HG02938 (cell line): ENCODE measurements around the gene BRD3.
"Not testable (repeated sequence)": the region's sequence is repeated elsewhere in the genome, so short reads cannot be mapped to it uniquely, and the experiment has no call there.

Experiments used
- ATAC-seq: cut with Tn5 transposase; IDR thresholded peaks from one replicate; pipeline ENCODE4 v1.9.1; 2021; ENCODE audit warnings: mild to moderate bottlenecking, moderate library complexity; ENCODE audit not compliant: unreplicated experiment

BRD3 gene

DNA sequence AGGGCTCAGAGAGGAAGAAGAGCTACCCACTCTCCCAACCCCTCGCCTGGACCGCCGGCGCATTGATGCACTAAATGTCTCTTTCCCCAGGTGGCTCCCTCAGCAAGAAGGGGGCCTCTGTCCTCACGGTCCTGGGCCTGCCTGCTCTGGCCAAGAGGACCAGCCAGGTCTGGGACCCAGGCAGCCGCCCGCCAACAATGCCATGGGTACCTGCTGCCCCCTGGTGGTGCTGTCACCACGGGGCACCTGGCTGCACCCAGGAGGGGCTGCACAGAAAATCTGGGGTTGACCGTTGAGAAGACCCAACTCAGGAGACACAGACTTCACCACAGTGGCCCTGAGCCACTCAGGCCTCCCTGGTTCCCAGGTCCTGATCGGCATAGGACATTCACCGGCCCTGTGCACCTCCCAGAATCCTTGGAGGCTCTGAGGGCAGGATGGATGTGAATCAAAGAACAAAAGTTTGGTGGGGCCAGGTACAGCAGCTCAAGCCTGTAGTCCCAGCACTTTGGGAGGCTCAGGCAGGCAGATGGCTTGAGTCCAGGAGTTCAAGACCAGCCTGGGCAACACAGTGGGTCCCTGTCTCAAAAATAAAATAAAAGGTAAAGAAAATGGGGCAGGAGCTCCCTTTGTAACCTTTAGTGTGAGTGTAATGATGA, 73.3 kb downstream of the BRD3 start:
- no peak for ATAC-seq

GRCh38 chr9:133993635-133994253, 74.1 kb downstream of the BRD3 start:
- no peak for ATAC-seq

DNA sequence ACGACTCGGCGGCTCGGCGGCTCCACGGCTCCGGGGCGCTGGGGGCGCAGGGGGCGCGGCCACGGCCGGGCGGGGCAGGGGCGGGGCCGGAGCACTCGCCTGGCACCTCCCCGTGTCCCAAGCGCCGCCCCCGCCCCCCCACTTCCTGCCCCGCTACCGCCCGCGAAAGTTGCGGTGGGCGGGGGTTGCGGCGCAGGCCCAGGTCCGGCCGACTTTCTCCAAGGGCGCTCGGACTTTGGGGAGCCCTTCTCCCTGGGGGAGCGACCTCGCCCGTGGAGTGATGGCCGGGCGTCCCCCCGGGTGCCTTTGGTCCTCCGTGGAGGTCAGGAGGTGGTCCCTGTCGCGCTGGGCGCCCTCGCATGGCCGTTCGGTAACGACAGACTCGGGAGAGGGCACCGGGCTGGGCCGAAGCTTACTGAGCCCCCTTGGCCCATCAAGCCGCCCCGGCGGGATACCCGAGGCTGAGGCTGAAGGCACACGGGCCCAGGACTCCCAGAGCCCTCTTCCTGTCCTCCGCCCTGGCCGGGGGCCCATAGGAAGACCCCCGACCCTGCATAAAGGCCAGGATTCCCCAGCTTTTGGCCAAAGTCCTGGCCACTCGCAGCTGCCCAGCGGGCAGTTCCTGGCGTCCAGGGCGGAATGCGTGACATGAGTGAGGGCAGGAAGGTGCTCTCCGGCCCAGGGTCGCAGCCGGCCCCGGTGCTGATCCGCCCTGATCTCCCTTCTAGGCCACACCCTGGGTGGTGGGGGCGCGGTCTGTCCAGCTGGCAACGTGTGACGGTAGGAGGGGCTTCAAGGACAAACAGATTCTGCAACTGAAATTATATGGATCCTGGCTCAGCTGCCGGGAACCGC, 74.8 kb downstream of the BRD3 start:
- ATAC-seq, result peak; percentile 40

DNA sequence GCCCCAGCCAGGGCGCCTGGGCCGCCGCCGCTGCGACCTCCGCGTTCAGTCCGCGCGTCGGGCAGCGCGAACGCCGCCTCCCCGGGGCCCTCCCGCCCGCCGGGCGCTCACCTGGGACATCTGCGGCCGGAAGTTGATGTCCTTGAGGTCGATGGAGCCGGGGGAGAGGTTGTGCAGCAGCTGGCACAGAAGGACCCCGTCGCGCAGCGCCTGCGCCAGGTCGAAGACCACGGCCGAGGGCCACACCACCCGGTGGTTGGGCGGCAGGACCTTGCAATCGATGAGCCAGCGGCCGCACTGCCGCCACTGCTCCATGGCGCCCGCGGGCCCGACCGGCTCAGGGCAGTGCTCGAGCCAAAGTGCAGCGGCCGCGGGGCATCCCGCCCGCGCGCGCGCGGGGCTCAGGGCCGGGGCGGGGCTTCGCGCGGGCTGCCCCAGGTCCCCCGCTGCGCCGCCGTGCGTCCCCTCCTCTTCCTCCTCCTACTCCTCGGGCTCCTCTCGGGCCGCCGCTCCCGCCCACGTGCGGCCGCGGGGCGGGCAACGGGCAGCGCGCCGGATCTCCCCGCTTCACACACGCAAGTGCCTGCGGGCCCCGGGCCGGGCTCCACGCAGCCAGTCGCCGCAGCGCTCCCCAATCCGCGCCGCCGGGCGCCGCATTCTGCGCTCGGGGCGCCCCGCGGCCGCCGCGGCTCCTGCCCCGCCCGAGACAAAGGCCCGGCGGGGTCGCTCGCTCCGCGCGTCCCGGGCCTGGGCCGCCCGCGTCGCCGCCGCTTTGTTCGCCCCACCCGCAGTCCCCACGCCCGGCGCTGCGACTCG, 75.7 kb downstream of the BRD3 start, which contains the start of gene VAV2:
VAV2 (minus strand) TSS at position 361 of the 816 bp plus-strand sequence; CDS start at position 315, 46 bp downstream.
- peak; percentile 47 for ATAC-seq

DNA sequence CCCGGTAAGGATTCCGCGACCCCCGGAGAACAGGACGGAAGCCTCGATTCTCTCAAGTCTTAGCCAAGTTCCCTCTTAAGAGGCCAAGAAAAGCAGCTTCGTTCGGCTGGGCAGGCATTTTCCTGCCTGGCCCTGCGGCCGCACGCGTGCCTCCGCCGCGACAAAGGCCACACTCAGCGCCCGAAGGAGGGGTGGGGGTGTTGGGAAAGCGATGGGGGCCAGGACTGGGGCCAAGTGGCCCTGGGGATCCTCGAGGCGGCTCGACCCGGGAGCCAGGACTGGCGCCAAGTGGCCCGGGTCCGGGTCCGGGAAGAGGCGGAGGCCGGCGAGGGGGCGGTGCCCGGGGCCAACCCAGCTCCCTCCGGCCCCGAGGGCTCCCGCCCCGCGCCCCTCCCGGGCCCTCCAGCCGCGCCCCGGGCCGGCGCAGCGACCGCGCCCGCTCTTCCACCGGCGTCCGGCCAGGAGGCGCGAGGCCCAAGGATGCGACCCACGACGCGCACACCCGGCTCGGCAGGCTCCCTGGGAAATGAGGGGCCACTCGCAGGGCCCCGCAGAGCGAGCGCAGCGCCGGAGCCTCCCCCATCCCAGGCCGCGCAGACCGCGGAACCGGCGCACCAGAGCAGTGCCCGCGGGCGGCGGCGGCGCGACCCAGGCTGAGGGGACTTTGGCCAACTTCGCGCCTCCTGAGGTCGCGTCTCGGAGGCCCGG, 76.5 kb downstream of the BRD3 start:
- no peak for ATAC-seq

DNA sequence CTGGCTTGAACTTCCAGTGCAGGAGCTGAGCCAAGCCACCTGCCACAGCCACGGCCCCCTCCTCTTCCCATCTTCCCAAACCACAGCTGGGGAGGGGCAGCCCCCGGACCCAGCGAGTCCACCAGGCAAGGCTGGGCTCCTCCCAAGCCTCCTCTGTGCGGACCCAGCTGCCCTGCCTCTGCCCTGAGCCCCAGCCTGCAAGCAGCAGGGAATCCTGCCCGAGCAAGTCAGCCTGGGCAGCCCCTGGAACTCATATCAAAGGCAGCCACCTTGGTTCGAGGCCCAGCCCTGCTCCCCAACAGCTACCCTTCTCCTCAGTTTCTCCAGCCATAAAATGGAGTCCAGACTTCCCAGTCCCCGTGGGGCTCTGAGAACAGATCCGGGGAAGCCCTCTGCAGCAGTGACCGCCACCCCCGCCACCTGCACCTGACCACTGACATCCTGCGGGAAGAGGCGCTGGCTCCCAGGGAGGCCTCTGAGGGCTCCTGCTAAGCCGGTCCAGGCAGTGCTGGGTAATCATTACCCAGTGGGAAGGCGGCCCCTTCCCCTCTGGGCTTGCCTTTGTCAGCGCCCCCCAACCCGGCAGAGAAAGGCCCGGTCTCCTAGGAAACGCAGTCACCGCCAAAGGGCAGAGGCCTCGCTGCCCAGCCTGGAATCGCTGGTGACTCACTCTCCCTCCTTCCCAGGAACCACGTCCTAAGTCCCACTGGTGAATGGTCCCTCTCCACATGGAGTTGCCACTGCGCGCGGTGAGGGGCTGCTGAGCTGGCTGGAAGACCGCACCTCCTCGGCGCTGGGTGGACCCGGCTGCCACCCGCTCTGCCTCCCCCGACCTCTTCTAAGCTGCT, 77.2 kb downstream of the BRD3 start:
- ATAC-seq, result no peak

- no peak for ATAC-seq
These were observed 78.0 kb downstream of the BRD3 start for GRCh38 chr9:133989625-133990365.

DNA sequence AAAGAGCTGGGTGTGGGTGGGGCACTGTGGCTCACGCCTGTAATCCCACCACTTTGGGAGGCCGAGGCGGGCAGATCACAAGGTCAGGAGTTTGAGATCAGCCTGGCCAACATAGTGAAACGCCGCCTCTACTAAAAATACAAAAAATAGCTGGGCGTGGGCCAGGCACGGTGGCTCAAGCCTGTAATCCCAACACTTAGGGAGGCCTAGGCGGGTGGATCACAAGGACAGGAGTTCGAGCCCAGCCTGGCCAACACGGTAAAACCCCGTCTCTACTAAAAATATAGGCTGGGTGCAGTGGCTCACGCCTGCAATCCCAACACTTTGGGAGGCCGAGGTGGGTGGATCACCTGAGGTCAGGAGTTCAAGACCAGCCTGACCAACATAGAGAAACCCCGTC, 79.1 kb downstream of the BRD3 start:
- not testable (repeated sequence) for ATAC-seq

- ATAC-seq, result no peak
These were observed 79.7 kb downstream of the BRD3 start for GRCh38 chr9:133987946-133988665.

DNA sequence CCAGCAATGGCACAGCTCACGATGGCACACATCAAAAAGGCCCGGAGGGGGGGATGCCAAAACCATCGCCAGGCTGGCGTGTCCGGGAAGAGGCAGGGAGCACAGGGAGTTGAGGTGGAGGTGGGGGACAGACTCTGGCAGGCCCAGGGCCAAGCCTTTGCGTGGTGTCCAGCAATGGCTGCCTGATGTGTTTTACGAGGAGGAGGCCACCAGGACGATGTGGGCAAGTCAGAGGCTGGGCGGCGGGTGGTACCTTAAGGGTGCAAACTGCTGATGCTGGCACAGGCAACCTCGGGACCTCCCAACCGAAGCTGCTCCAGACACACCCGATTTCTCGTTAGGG, 80.4 kb downstream of the BRD3 start:
- no peak for ATAC-seq

DNA sequence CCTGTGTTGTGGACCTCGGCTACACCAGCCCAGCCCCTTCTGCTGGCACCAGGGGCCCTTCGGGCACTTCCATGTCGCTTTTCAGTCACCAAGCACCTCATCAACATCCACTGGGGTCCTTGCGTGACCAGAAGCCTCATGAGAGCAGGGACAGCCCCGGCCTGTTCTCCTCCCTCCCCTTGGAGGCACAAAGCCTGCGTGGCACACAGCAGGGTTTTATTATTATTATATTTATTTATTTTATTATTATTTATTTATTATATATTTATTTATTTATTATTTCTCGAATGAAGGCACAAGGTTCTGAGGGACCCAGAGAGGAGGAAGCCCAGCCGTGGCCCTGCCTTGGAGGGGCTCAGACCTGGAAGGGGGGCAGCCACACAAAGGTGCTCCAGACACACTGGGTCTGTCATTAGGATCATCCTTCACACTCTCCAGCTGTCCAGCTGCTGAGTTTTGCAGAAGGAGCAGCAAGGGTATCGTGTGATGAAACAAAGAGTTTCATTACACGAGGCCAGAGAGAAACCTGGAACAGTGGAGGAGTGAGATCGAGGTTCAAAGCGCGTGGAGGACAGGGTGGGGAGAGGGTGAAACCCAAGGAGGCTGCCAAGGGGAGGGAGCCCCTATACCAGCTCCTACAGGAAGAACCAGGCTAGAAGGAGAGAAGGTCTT, 80.9 kb downstream of the BRD3 start:
- no peak for ATAC-seq

DNA sequence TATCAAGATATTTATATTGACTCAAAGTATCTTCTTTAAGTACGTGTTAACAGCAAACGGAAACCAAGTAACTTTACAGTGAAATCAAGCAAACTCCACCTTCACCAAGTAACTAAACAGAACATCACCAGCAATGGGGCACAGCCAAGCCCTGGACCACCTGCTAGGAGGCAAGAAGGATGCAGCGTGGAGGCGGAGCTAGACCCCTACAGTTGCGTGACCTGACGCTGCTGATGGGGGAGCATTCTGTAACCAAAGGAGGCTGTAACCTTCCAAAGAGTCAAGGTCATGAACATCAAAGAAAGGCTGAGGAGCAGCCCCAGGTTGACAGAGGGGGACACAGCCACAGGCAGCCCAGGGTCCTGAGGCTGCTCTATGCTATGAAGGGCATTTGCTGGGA, 81.8 kb downstream of the BRD3 start:
- no peak for ATAC-seq

GRCh38 chr9:133982971-133983720, 84.7 kb downstream of the BRD3 start:
- no peak for ATAC-seq

DNA sequence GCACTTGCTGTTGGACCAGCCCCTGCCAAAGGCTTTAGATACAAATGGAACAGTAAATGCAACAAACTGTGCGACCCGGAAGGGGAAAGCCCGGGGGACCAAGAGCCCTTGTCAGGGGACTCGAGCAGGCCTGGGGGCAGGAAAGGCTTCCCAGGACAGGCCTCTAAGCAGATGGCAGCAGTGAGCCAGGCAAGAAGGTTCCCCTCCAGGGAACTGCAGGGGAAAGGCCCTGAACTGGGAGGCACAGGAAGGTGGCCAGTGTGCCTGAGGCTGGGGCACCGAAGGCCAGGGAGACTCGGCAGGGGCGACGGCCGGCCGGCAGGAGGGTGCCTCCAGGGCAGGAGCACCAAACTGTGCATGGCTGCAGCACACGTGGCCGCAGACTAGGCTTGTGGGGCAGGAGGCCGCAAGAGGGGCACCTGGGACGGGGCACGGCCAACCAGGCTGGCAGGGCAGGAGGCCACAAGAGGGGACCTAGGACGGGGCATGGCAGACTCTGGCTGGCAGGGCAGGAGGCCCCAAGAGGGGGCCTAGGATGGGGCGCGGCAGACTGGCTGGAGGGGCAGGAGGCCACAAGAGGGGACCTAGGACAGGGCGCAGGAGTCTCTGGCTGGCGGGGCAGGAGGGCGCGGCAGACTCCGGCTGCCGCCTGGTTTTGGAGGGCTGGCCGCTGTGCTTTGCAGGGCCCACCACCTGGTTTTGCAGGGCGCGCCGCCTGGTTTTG, 85.7 kb downstream of the BRD3 start:
- ATAC-seq, result no peak

DNA sequence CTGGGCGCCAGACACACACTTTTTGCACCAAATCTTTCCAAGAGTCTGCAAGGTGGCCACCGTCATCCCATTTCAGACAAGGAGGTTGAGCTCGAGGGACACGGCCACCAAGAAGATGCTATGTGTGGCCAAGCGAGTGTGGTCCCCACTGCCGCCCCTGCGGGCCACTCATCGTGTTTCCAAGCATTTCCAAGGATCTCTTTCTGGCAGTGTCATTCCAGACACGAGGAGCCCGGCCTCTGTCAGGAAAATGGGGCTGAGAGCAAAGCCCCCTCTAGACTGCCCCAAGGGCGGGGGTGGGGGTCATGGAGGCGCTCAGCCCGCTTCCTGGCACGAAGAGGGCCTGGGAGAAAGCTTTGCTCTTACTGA, 86.3 kb downstream of the BRD3 start:
- no peak for ATAC-seq

- ATAC-seq, result no peak
These were observed 86.8 kb downstream of the BRD3 start for GRCh38 chr9:133980864-133981588.
